Activated T-helper 2 cell treated with anti-CD3 and anti-CD28 coated beads, Interferon-gamma antibody, Interleukin-2, Interleukin-4, amounts not matched to agents 10 μg/mL and 5 μg/mL and 100 μg/mL, durations not matched to agents 14 hours and 24 hours and 36 hours (primary cell): Measurements from ENCODE around the gene CLIP2. TPM values are rescaled to one million over a fixed set of nuclear protein-coding genes. Genes with fewer than 3 reads are reported as not detected.
"Not testable (repeated sequence)": the region's sequence is repeated elsewhere in the genome, so short reads cannot be mapped to it uniquely, and the experiment has no call there.

Source experiments
- DNase-seq: peaks from one replicate; pipeline ENCODE4 v3.0.0; 2021; ENCODE audit warnings: low spot score
- H3K27ac Mint-ChIP-seq: one replicate; pipeline ENCODE4 v1.8.0; 2021; ENCODE audit warnings: mixed read lengths
- H3K27me3 Mint-ChIP-seq: one replicate; pipeline ENCODE4 v1.8.0; 2021; ENCODE audit warnings: low read depth, mixed read lengths
- H3K36me3 Mint-ChIP-seq: one replicate; pipeline ENCODE4 v1.8.0; 2021; ENCODE audit warnings: low read depth, mixed read lengths
- H3K4me1 Mint-ChIP-seq: one replicate; pipeline ENCODE4 v1.8.0; 2021; ENCODE audit warnings: low read depth, mixed read lengths
- H3K4me3 Mint-ChIP-seq: one replicate; pipeline ENCODE4 v1.8.0; 2021; ENCODE audit warnings: low read depth, mild to moderate bottlenecking, moderate library complexity, mixed read lengths
- H3K9me3 Mint-ChIP-seq: one replicate; pipeline ENCODE4 v1.8.0; 2021; ENCODE audit warnings: mixed read lengths
- intact Hi-C: fragments of 100-400 bp; cut with micrococcal nuclease; formaldehyde crosslinking; loops from one replicate; pipeline ENCODE4 v1.15.1; 2023
- total RNA-seq: library from RNA; stranded (reverse); gene quantifications from 2 replicates; pipeline ENCODE4 v1.2.3, GENCODE V29; 2022

The CLIP2 gene
- total RNA-seq, 1 donor from 2014 or later: 2.7 TPM

DNA sequence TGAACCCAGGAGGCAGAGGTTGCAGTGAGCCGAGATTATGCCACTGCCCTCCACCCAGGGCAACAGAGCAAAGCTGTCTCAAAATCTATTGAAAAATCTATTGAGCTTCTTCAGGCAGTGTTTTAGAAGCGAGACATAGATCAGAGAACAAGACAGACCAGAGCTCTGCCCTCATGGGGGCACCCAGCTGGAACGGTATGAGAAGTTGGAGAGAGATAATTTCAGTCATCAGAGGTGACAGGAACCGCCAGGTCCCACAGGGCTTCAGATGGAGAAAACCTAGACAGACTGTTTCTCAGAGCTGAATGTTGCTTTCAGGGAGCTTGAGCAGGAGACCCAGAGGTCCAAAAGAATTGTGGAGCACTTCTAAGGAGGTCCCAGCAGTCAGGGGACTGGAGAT lies 150.3 kb downstream of the CLIP2 start:
- Mint-ChIP-seq H3K4me3 (no peak overlapping the region), H3K4me1 (no peaks in the 10 kb centered on the region), H3K36me3 (no peaks in the 10 kb centered on the region), H3K27me3 (peaks cover 2% of the 10 kb centered on the region), H3K27ac (no peak overlapping the region), H3K9me3 (peaks cover 6% of the 10 kb centered on the region)
- intact Hi-C loops: no loop called here
- DNase-seq: no peak

DNA sequence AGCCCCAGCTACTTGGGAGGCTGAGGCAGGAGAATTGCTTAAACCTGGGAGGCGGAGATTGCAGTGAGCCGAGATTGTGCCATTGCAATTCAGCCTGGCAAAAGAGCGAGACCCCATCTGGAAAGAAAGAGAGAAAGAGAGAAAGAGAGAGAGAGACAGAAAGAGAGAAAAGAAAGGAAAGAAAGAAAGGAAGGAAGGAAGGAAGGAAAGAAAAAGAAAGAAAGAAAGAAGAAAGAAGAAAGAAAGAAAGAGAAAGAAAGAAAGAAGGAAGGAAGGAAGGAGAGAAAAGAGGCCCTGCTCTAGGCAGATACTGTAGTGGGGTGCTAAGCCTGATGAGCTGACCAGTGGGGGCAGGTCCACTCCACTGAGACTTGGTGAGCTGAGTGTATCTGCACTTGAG lies 150.9 kb downstream of the CLIP2 start:
- H3K4me3 Mint-ChIP-seq, H3K36me3 Mint-ChIP-seq, H3K4me1 Mint-ChIP-seq, H3K27ac Mint-ChIP-seq, DNase-seq, H3K27me3 Mint-ChIP-seq, intact Hi-C loops, H3K9me3 Mint-ChIP-seq: not testable (repeated sequence)

DNA sequence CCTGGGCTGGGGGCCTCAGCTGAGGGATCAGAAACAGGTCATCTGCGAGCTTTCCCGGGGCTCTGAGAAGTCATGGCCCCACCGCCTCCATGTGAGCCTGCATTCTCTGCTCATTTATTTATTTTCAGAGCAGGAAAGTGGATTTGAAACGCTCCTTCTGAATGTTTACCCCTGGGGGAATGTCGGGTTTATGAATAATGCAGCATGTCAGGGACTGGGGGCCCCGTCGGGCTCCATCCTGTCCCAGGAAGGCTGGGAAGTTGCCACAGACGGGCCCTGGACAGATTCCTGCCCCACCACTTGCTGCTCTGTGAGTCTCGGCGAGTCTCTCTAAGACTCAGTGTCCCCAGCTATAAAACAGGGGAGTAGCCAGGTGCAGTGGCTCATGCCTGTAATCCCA lies 152.6 kb downstream of the CLIP2 start:
- Mint-ChIP-seq H3K4me3 (no peak overlapping the region), H3K27me3 (peaks cover under 1% of the 10 kb centered on the region), H3K36me3 (no peaks in the 10 kb centered on the region), H3K9me3 (peaks cover 6% of the 10 kb centered on the region), H3K27ac (no peak overlapping the region), H3K4me1 (no peaks in the 10 kb centered on the region)
- intact Hi-C loops: no loop called here
- DNase-seq: no peak

GRCh38 chr7:74443543-74444247 lies 154.5 kb downstream of the CLIP2 start:
- Mint-ChIP-seq H3K27ac (no peak overlapping the region), H3K36me3 (no peaks in the 10 kb centered on the region), H3K4me1 (no peaks in the 10 kb centered on the region), H3K27me3 (no peaks in the 10 kb centered on the region), H3K4me3 (no peak overlapping the region), H3K9me3 (no peaks in the 10 kb centered on the region)
- intact Hi-C loops: no loop called here
- DNase-seq: no peak

- no peak overlapping the region for H3K4me3 Mint-ChIP-seq
- H3K27ac Mint-ChIP-seq: no peak overlapping the region
- peaks cover 10% of the 10 kb centered on the region for H3K4me1 Mint-ChIP-seq
- H3K36me3 Mint-ChIP-seq: no peaks in the 10 kb centered on the region
- no peak for DNase-seq
- intact Hi-C loops: no loop called here
- H3K27me3 Mint-ChIP-seq: peaks cover 5% of the 10 kb centered on the region
- no peaks in the 10 kb centered on the region for H3K9me3 Mint-ChIP-seq
Observed at GRCh38 chr7:74449144-74449543, 159.9 kb downstream of the CLIP2 start.

GRCh38 chr7:74449809-74450397 lies 160.7 kb downstream of the CLIP2 start:
- peaks cover 5% of the 10 kb centered on the region for H3K27me3 Mint-ChIP-seq
- intact Hi-C loops: no loop called here
- no peak overlapping the region for H3K27ac Mint-ChIP-seq

GRCh38 chr7:74452748-74453321 lies 163.6 kb downstream of the CLIP2 start:
- H3K4me3 Mint-ChIP-seq: peak overlapping the region; percentile 70
- H3K36me3 Mint-ChIP-seq: no peaks in the 10 kb centered on the region
- peaks cover 12% of the 10 kb centered on the region for H3K27me3 Mint-ChIP-seq
- peak overlapping the region; percentile 81 for H3K27ac Mint-ChIP-seq
- no peak for DNase-seq
- H3K9me3 Mint-ChIP-seq: no peaks in the 10 kb centered on the region
- H3K4me1 Mint-ChIP-seq: peaks cover 10% of the 10 kb centered on the region
- intact Hi-C loops: loop anchor here (1.0 to 2.0 kb wide), 3 partner anchors 113 to 204 kb away; partner anchors contain the start of genes GTF2I and RFC2

More at GRCh38 chr7:74449809-74450397, 160.7 kb downstream of the CLIP2 start:
- H3K4me3 Mint-ChIP-seq: no peak overlapping the region
- DNase-seq: peak; percentile 47
- H3K36me3 Mint-ChIP-seq: no peaks in the 10 kb centered on the region
- H3K4me1 Mint-ChIP-seq: peaks cover 10% of the 10 kb centered on the region
- no peaks in the 10 kb centered on the region for H3K9me3 Mint-ChIP-seq

- peaks cover 12% of the 10 kb centered on the region for H3K27me3 Mint-ChIP-seq
Observed at GRCh38 chr7:74453322-74454011, 164.3 kb downstream of the CLIP2 start, which contains the start of gene GTF2IRD1. GTF2IRD1 (plus strand) TSS chr7:74453906; CDS start chr7:74508081, 54,175 bp downstream.

DNA sequence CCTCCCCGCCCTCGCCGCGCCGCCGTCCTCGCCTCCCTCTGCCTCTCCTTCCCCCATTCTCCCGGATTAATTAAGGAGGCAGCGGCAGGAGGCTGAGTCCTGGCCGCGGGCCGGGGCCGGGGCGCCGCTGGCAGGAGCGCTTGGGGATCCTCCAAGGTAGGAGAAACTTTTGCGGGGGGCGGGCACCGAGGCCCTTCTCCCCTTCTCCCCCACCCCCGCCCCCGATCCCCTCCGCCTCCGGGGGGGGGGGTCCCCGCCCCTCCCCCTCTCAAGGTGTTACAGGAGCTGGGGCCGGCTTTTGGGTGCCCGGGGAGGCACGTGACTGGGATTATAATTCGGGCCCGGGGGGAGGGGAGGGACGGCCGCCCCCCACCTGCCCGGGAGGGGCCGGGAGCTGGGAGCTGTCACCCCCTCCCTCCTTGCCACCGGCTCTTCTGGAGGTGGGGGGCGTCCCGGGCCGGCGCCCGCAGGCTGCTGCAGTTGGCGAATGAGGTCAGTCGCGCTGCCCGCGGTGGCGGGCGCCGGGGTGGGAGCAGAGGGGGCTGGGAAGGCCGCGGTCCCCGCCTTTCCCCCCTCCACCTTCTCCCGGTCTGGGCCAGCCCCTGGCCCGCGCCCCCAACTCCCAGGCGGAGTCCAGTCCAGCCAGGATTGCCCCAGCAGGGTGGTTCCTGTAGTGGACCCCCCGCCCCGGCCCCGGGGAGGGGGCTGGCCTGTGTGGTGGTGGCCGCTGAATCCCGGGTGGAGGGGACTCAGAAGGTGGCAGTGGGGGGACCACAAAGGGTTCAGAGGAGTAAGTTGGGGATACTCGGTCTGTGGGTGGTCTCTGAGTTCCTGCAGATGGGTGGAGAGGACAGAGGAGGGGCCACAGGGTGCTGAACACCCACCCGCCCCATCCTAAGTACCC lies 165.1 kb downstream of the CLIP2 start:
- Mint-ChIP-seq H3K4me1 (peaks cover 10% of the 10 kb centered on the region), H3K27me3 (peaks cover 12% of the 10 kb centered on the region), H3K27ac (no peak overlapping the region), H3K9me3 (no peaks in the 10 kb centered on the region), H3K4me3 (peak overlapping the region; percentile 13), H3K36me3 (no peaks in the 10 kb centered on the region)
- intact Hi-C loops: no loop called here
- DNase-seq: no peak

More at GRCh38 chr7:74453322-74454011, 164.3 kb downstream of the CLIP2 start, which contains the start of gene GTF2IRD1:
- intact Hi-C loops: loop anchor here (2.0 kb wide), 1 partner anchor 203 kb away; the partner anchor contains the start of gene GTF2I
- Mint-ChIP-seq H3K36me3 (no peaks in the 10 kb centered on the region), H3K9me3 (no peaks in the 10 kb centered on the region), H3K27ac (peak within 1 kb of the TSS; percentile 81), H3K4me3 (peak within 1 kb of the TSS; percentile 70), H3K4me1 (peaks cover 10% of the 10 kb centered on the region)
- DNase-seq: no peak

DNA sequence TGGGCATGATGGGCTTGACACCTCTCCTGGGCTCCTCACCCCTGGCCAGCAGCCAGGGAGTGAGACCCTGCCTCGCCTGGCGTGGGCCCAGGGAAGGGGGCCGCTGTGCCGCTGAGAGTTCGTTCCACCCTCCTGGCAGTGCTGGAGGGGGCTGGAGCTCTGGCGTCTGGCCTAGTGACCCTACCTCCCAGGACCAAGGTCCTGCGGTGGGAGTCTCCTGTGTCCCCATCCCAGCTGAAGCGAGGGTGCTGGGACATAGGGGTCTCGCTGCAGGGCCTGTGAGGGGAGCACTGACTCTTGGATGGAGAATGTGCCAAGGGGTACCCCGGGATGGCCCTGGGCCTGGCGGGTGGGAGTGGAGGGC lies 165.7 kb downstream of the CLIP2 start:
- intact Hi-C loops: no loop called here
- Mint-ChIP-seq H3K4me3 (peak overlapping the region; percentile 13), H3K36me3 (no peaks in the 10 kb centered on the region), H3K9me3 (no peaks in the 10 kb centered on the region), H3K27me3 (peaks cover 7% of the 10 kb centered on the region), H3K4me1 (peaks cover 10% of the 10 kb centered on the region), H3K27ac (no peak overlapping the region)
- no peak for DNase-seq

DNA sequence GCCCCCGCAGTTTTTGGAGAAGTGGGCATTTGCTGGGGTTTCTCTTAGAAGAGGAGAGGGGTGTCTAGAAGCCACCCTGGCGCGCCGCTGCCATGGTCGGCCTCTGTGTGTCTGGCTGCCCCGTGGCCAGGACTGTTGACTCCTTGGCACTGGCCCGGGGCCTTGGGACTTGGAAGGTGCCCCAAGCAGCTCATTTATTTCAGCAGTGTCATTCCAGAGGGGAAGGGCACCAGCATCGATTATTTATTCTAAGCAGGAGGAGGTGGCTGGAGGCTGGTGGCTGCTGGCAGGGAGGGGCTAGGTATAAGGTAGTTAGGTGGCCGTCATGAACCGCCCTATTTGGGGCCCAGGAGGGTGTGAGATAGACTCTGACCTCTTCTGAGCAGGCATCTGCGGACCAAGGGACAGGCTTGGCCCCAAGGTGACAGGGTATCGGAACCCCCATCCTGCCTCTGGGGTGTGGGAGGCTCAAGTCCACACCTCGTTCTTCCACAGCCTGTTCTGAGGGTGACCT lies 166.1 kb downstream of the CLIP2 start:
- peak overlapping the region; percentile 5 for H3K4me3 Mint-ChIP-seq
- no peaks in the 10 kb centered on the region for H3K9me3 Mint-ChIP-seq
- peaks cover 7% of the 10 kb centered on the region for H3K27me3 Mint-ChIP-seq

More for the DNA sequence above, 166.1 kb downstream of the CLIP2 start:
- H3K27ac Mint-ChIP-seq: no peak overlapping the region
- no peak for DNase-seq
- no peaks in the 10 kb centered on the region for H3K36me3 Mint-ChIP-seq
- intact Hi-C loops: no loop called here
- H3K4me1 Mint-ChIP-seq: peaks cover 10% of the 10 kb centered on the region
